ENCODE measurements around the gene PABPN1. TPM values are rescaled to one million over a fixed set of nuclear protein-coding genes. Genes with fewer than 3 reads are reported as not detected.

PABPN1 gene
- total and polyA plus RNA-seq, 2 of the 13 experiments (the other 11 are each of a cell fraction or from before 2014, with no cell fraction given) = 233 to 524 TPM

GRCh38 chr14:23326491-23327332 is 5.5 kb downstream of the PABPN1 start (continued):
- TF ChIP-seq DDIT3 (CRISPR knock-in tag; IDR thresholded peaks at IDR 0.05) = no peak
- 0 out of 2 replicates have a peak, but pooled peaks have one; percentile 18 for TF ChIP-seq FOXP4 (CRISPR knock-in tag; IDR thresholded peaks at IDR 0.05)
- peak; percentile 42 for TF ChIP-seq PHF5A (CRISPR knock-in tag; IDR thresholded peaks at IDR 0.05; ENCODE audit: low read depth, unreplicated experiment)
- TF ChIP-seq ZNF124 (CRISPR knock-in tag; IDR thresholded peaks at IDR 0.05) = no peak; the same call in 1 of the 2 replicates
- no peak for TF ChIP-seq ARNTL (CRISPR knock-in tag; IDR thresholded peaks at IDR 0.05)
- TF ChIP-seq THAP11 (CRISPR knock-in tag; IDR thresholded peaks at IDR 0.05) = no peak; the same call in 1 of the 2 replicates
- no peak for TF ChIP-seq BCL3 (CRISPR knock-in tag; IDR thresholded peaks at IDR 0.05)
- no peak for TF ChIP-seq ZSCAN22 (CRISPR knock-in tag; IDR thresholded peaks at IDR 0.05)
- no peak for TF ChIP-seq AFF4 (CRISPR knock-in tag; IDR thresholded peaks at IDR 0.05)
- no peak for TF ChIP-seq KIAA2018 (CRISPR knock-in tag; IDR thresholded peaks at IDR 0.05; ENCODE audit: borderline replicate concordance)
- no peak for TF ChIP-seq RFX1 (IDR thresholded peaks at IDR 0.05)
- no peak for TF ChIP-seq DNMT1 (CRISPR knock-in tag; IDR thresholded peaks at IDR 0.05)
- TF ChIP-seq ZNF737 (CRISPR knock-in tag; IDR thresholded peaks at IDR 0.05; ENCODE audit: borderline replicate concordance) = no peak
